ENCODE results near the gene CPM.

CPM gene

DNA sequence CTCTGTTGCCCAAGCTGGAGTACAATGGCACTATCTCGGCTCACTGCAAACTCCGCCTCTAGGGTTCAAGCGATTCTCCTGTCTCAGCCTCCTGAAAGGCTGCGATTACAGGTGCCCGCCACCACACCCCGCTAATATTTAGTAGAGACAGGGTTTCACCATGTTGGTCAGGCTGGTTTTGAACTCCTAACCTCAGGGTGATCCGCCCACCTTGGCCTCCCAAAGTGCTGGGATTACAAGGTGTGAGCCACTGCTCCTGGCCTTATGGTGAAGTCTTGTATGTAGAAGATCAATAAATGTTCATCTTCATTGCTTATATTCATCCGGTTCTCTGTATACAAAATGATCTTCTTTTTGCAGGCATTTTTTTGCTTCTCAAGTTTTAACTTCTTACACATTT is 77.2 kb downstream of the CPM start:
- Histone ChIP-seq H3K27ac (ENCODE audit: low read depth, low read length) (no peak overlapping the region), H2AFZ (ENCODE audit: low read depth, low read length, severe bottlenecking) (no peak overlapping the region), H3K9me3 (ENCODE audit: insufficient read depth, low read length) (no peaks in the 10 kb centered on the region), H3K79me2 (ENCODE audit: insufficient read depth, low read length) (no peaks in the 10 kb centered on the region), H3K4me2 (ENCODE audit: low read depth, low read length, poor library complexity, severe bottlenecking) (no peak overlapping the region), H3K36me3 (ENCODE audit: low read length) (no peaks in the 10 kb centered on the region), H3F3A (ENCODE audit: insufficient read depth) (no peaks in the 10 kb centered on the region), H3K9ac (ENCODE audit: low read length) (no peak overlapping the region), H4K20me1 (ENCODE audit: low read depth, low read length) (no peaks in the 10 kb centered on the region), H3K9me2 (replicated peaks; ENCODE audit: insufficient read depth, low read length) (no peaks in the 10 kb centered on the region), H3K27me3 (ENCODE audit: low read length) (no peaks in the 10 kb centered on the region), H3K4me3 (ENCODE audit: insufficient read depth, low read length, poor library complexity, severe bottlenecking) (no peak overlapping the region)
- no peak for TF ChIP-seq EZH2phosphoT487 (conservative IDR thresholded peaks at IDR 0.05; ENCODE audit: low read length)
- TF ChIP-seq, protein P1, sequence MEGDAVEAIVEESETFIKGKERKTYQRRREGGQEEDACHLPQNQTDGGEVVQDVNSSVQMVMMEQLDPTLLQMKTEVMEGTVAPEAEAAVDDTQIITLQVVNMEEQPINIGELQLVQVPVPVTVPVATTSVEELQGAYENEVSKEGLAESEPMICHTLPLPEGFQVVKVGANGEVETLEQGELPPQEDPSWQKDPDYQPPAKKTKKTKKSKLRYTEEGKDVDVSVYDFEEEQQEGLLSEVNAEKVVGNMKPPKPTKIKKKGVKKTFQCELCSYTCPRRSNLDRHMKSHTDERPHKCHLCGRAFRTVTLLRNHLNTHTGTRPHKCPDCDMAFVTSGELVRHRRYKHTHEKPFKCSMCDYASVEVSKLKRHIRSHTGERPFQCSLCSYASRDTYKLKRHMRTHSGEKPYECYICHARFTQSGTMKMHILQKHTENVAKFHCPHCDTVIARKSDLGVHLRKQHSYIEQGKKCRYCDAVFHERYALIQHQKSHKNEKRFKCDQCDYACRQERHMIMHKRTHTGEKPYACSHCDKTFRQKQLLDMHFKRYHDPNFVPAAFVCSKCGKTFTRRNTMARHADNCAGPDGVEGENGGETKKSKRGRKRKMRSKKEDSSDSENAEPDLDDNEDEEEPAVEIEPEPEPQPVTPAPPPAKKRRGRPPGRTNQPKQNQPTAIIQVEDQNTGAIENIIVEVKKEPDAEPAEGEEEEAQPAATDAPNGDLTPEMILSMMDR (IDR thresholded peaks at IDR 0.05; ENCODE audit: insufficient read depth, low read length, poor library complexity, severe bottlenecking), result no peak

GRCh38 chr12:68855111-68855510 is 77.9 kb downstream of the CPM start:
- Histone ChIP-seq H3K27ac (ENCODE audit: low read depth, low read length) (no peak overlapping the region), H3K4me3 (ENCODE audit: insufficient read depth, low read length, poor library complexity, severe bottlenecking) (no peak overlapping the region), H3K27me3 (ENCODE audit: low read length) (no peaks in the 10 kb centered on the region), H3K9me3 (ENCODE audit: insufficient read depth, low read length) (no peaks in the 10 kb centered on the region), H3K4me2 (ENCODE audit: low read depth, low read length, poor library complexity, severe bottlenecking) (no peak overlapping the region), H3K9ac (ENCODE audit: low read length) (no peak overlapping the region), H3K9me2 (replicated peaks; ENCODE audit: insufficient read depth, low read length) (no peaks in the 10 kb centered on the region), H3K36me3 (ENCODE audit: low read length) (no peaks in the 10 kb centered on the region), H3K79me2 (ENCODE audit: insufficient read depth, low read length) (no peaks in the 10 kb centered on the region), H2AFZ (ENCODE audit: low read depth, low read length, severe bottlenecking) (no peak overlapping the region), H4K20me1 (ENCODE audit: low read depth, low read length) (no peaks in the 10 kb centered on the region), H3F3A (ENCODE audit: insufficient read depth) (peaks cover 4% of the 10 kb centered on the region; the same call in 1 of the 2 replicates)
- TF ChIP-seq, protein P1 (IDR thresholded peaks at IDR 0.05; ENCODE audit: insufficient read depth, low read length, poor library complexity, severe bottlenecking), result no peak
- no peak for TF ChIP-seq EZH2phosphoT487 (conservative IDR thresholded peaks at IDR 0.05; ENCODE audit: low read length)

DNA sequence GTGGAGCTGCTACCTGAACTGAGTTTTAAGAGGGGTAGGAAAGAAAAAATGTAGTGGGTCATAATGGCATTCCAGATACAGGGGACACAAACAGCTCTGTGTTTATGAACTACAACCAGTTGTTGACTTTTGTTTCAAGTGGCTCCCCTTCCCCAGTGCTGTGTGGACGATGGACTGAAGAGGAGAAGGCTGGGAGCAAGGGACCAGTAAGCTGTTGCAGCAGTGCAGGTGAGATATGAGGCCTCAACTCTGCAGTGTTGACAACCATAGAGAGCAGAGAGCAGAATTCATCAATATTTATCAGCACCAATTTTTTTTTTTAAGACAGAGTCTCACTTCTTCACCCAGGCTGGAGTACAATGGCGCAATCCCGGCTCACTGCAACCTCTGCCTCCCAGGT is 78.4 kb downstream of the CPM start:
- TF ChIP-seq, protein P1 (IDR thresholded peaks at IDR 0.05; ENCODE audit: insufficient read depth, low read length, poor library complexity, severe bottlenecking), result no peak
- TF ChIP-seq EZH2phosphoT487 (conservative IDR thresholded peaks at IDR 0.05; ENCODE audit: low read length), result no peak
- Histone ChIP-seq H3K36me3 (ENCODE audit: low read length) (no peaks in the 10 kb centered on the region), H4K20me1 (ENCODE audit: low read depth, low read length) (no peaks in the 10 kb centered on the region), H3K4me2 (ENCODE audit: low read depth, low read length, poor library complexity, severe bottlenecking) (no peak overlapping the region), H3K4me3 (ENCODE audit: insufficient read depth, low read length, poor library complexity, severe bottlenecking) (no peak overlapping the region), H3F3A (ENCODE audit: insufficient read depth) (peaks cover 4% of the 10 kb centered on the region; the same call in 1 of the 2 replicates), H3K79me2 (ENCODE audit: insufficient read depth, low read length) (no peaks in the 10 kb centered on the region), H3K9me2 (replicated peaks; ENCODE audit: insufficient read depth, low read length) (no peaks in the 10 kb centered on the region), H2AFZ (ENCODE audit: low read depth, low read length, severe bottlenecking) (no peak overlapping the region), H3K27me3 (ENCODE audit: low read length) (no peaks in the 10 kb centered on the region), H3K27ac (ENCODE audit: low read depth, low read length) (no peak overlapping the region), H3K9me3 (ENCODE audit: insufficient read depth, low read length) (no peaks in the 10 kb centered on the region), H3K9ac (ENCODE audit: low read length) (no peak overlapping the region)

All from SU-DHL-6 (cell line).